ENCODE measurements around the gene MIOX.

MIOX gene

DNA sequence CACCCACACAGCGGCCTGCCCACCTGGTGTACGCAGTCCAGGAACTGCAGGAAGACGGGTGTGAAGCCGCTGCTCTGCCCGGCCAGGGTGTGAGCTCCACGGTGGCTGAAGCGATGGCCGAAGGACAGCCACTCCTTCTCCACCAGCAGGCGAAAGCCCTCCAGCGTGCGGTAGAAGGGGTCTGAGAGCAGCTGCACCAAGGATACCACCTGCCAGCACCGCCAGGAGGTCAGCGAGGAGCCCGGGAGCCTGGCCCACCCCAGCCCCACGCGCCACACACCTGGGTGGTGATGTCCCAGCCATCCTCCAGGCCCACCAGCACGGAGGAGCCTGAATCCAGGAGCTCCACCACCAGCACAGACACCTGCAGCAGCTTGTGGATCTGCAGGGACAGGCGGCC, 31.5 kb upstream of the MIOX start:
- DNase-seq, result no peak

GRCh38 chr22:50456026-50456425, 30.6 kb upstream of the MIOX start:
- no peak for DNase-seq

DNA sequence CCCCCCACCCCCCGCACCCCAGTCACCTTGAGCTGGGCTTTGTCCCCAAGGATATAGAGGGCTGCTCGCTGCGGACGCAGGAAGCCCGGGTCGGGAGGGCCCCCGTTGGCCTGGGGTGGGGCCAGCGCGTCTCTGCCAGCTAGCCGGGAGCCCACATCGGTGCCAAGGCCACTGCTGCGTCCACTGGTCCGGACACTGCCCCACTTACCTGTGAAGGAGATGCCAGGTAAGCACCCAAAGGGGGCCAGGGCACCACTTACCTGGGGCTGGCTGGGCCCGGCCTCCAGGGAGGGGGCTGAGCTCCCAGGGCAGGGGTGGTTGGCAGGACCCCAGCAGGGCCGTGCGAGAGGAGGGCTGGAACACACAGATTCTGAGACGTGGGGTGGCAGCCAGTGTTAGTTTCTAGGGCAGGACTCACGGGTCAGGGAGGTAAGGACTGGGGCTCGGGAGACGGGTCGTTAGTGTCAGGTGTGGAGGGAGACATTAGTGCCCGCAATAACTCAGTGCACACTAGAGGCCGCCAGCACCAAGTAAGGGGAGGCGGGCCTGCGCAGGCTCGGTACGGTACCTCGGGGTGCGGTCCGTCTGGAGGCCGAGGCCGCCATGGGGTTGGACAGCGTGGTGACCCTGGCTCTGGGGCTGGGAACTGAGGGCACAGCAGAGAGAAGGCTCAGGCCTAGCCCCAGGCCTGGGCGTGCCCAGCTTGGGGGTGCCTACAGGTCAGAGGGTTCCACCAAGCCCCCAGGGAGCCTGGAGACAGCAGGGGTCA, 30.0 kb upstream of the MIOX start:
- DNase-seq, result no peak

DNA sequence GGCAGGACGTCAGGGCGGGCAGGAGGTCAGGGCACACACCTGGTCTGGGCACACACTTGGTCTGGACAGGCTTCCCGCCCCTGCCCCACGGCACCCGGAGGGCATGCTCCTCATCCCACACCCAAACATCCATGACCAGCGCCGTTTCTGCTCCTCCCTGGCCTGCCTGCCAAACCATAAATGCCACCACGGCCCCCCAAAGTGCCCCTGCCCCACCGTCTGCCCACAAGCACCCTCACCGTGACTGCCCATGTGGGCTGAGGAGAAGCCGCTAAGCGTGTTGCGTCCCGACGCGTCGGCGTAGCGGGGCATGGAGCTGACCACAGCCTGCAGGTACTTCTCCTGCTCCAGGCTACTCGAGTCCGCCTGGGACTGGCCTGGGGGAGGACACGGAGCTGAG, 27.6 kb upstream of the MIOX start:
- no peak for DNase-seq

- DNase-seq, result no peak
Measured at GRCh38 chr22:50459496-50460140, 27.0 kb upstream of the MIOX start.

- DNase-seq, result no peak
Measured at GRCh38 chr22:50460938-50461337, 25.7 kb upstream of the MIOX start.

GRCh38 chr22:50461536-50461935, 25.1 kb upstream of the MIOX start:
- no peak for DNase-seq

- DNase-seq, result no peak
Measured at GRCh38 chr22:50461979-50462540, 24.6 kb upstream of the MIOX start.

DNA sequence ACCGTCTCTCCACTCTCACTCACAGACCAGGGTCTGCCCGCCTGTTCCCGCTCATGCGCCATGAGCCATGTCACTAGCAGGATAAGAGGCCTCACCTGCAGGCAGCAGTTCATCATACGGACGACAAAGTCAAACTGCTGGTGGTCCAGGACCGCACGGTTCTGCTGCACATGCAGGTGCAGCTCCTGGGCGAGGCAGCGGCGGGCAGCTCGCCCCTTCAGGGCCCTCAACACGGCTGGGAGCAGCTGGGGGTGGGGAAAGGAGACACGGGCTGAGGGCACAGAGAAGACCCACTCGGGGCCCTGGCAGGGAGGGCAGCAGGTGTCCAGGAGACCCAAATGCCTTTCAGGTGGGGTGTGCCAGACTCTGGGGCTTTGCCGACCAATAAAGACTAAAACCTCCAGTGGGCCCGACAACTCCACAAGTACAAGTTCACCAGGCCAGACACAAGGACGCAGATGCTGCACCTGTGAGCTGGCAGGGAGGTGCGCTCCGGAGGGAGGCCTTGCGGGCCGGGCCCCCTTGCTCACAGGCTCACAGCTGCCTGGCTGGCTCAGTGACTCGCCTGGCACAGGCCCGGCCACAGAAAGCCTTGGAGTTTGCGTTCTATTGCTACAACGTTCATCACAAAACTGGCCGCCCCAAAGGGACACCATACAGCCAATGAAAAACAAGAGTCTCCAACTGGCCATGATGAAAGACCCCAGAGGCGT, 23.3 kb upstream of the MIOX start:
- no peak for DNase-seq

- DNase-seq, result no peak
Measured at GRCh38 chr22:50464451-50464850, 22.2 kb upstream of the MIOX start.

GRCh38 chr22:50465066-50465930, 21.4 kb upstream of the MIOX start:
- DNase-seq, result no peak

DNA sequence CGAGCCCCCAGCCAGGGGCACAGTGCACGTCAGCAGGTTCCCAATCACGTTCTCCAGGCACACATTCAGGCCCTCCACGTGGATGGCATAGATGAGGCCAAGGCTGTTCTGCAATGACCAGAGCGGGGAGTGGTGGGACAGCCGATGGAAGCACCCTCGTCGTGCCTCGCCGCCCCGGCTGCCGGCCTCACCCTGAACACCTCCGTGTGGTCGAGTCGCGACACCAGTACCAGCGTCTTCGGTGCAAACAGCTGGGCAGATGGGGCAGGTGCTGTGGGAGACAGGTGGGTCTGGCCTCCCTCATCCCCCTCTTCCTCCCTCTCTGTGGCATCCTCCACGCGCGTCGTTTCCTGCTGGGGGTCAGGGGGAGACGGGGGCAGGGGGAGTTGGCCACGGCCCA, 19.3 kb upstream of the MIOX start:
- no peak for DNase-seq

DNA sequence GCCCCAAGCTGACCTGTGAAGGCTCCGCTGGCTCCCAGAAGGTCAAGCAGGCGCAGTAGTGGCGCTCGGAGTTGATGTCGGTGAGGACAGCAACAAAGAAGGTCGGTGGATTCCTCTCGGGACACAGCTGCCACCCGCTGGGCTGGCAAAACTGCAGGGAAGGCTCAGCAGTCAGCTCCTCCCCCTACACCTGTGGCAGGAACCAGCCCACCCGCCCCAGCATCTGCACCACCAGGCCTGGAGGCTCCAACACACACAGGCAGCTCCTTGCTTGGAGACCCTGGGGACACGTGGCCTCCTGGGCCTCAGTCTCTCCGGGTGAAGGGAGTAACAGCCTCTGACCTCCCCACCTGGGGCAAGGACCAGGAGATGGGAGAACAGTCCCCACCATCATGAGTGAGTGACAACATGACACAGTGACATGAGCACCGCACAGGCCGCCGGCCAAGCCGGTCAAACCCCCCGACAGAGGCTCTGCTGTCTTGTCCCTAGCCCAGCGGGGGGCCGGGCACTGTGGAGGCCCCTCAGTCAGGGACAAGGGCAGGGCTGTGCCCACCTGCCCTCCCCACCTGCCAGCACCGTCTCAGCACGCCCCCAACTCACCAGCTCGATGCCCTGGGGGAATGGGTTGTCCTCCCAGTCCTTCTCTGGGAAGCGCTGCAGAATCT, 18.8 kb upstream of the MIOX start:
- DNase-seq, result no peak

DNA sequence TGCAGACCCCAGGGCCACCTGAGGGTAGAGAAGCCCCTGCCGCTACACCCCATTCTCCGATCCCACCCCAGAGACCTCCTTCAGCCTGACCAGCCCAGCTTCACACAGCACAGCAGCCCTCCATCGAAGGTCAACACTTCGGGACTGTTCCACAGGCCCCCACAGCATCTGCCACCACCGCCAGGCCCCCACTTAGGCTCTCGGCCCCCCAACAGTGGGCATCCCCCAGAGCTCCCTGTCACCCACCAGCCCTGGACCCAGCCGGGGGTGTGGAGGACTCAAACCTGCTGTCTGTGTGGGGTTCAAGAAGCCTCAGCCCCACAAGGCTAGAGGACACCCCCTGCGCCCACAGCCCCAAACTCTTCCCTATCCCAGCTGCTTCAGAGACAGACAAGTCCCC, 18.0 kb upstream of the MIOX start:
- no peak for DNase-seq

DNA sequence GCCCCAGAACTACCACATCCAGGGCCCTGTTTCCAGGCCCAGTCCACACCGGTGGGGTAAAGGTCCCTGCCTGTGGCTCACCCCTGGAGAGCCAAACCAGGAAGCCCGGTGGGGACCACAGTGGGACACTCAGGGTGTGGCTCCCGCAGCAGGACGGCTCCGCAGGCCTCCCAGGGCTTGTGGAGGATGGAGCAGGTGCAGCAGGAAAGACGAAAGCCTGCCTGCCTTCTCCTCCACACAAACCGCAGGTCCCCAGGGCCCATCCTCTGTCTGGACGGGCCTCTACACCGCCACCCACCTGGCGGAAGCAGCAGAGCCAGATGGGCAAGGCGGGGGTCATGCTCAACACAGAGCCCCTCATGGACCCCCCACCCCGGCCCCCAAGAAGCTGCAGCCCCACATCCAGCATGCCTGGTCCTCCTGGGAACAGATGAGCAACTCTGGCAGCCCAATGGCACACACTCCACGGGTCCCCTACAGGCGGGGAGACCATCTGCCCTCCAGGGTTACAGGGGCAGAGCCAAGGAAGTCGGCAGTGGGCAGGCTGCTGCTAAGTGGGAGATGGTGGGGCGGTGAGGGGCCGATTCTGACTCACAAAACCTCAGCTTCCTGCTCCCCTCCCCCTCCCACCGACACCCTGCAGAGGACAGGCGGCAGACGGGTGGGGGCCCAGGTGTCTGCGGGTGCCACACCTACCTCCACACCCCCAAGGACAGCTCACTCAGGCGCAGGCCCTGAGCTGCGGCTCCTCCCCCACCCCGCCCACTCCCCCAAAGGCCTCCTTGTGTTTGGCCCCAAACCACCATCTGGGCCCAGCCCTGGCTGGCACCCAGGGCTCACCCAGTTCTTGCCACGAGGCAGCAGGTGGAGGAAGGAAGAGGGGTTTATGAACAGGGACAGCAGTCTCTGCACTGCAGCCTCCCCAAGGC, 17.0 kb upstream of the MIOX start:
- peak; percentile 74 for DNase-seq

GRCh38 chr22:50470491-50470890, 16.2 kb upstream of the MIOX start:
- no peak for DNase-seq

DNA sequence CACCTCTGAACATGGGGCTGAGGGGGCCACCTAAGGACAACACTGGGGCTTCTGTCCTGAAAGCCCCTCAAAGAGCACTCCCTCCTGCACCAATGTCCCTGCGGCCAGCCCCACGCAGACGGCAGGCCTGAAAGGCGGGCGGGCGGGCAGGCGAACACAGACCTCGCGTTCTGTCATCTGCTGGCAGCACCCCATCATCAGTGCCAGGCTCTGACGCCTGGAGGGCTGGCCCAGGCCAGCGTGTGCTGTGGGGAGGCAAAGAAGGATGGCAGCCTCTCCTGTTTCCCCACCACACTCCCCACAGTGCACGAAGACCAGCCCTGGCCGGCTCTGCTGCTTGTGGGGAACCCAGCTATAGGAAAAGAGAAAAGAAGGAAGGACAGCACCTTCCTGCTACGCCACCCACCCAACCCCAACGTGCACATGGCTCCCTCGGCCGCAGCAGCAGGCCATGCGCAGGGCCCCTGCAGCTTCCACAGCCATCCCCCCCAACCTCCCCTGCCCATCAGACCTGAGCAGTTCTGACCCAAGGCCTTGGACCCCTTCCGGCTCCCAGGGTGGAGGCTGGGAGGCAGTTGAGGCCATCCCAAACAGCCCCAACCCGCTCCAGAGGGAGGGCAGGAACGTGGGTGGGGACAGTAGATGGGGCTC, 15.3 kb upstream of the MIOX start:
- no peak for DNase-seq

DNA sequence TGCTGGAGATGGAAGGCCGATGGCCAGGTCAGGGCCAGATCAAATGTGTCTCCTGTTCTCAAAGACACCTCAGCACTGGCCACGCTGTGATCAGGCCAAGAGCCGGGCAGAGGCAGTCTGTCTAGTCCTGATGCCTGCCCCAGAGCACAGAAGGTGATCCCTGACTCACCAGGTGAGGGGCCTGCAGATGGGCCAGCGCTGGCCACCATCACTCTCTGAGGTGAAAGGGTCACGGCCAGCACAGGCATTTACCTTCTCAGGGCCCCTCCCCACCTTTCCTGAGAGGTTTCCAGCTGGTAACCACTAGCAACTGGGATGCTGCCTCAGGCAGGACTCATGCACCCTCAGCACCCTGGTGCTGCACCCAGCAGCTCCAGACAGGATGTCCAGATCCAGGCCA, 14.7 kb upstream of the MIOX start:
- DNase-seq, result no peak

GRCh38 chr22:50473088-50473487, 13.6 kb upstream of the MIOX start:
- DNase-seq, result peak; percentile 10

- DNase-seq, result no peak
Measured at GRCh38 chr22:50473855-50474671, 12.6 kb upstream of the MIOX start.

Data from NCI-H1694 treated with DMSO at 0.1 percent for 48 hours (cell line).